Smooth muscle cell (in vitro differentiated cells): Measurements from ENCODE around the gene RUSC1. TPM values are rescaled to one million over a fixed set of nuclear protein-coding genes. Genes with fewer than 3 reads are reported as not detected.

Experiments
- DNase-seq: peaks from one replicate; lab custom pipeline; 2025; ENCODE audit not compliant: unreplicated experiment; lab: John Stamatoyannopoulos, UW
- H2AFZ ChIP-seq: fragments of 200-600 bp; sonication (generic); 2 replicates; pipeline ENCODE4 v1.6.0; 2016; ENCODE audit warnings: antibody characterized with exemption, low read depth, mild to moderate bottlenecking
- H3F3A ChIP-seq: fragments of 200-600 bp; sonication (generic); 2 replicates; pipeline ENCODE4 v1.6.0; 2017; ENCODE audit warnings: antibody characterized with exemption, low read depth
- H3K27ac ChIP-seq: fragments of 200-600 bp; sonication (generic); 2 replicates; pipeline ENCODE4 v1.5.1; 2016; ENCODE audit warnings: low read depth, mild to moderate bottlenecking
- H3K27me3 ChIP-seq: fragments of 200-600 bp; sonication (generic); 2 replicates; pipeline ENCODE4 v1.6.1; 2016; ENCODE audit warnings: low read depth, mild to moderate bottlenecking
- H3K36me3 ChIP-seq: fragments of 200-600 bp; sonication (generic); 2 replicates; pipeline ENCODE4 v1.5.1; 2016; ENCODE audit warnings: low read depth
- H3K4me1 ChIP-seq: fragments of 200-600 bp; sonication (generic); 2 replicates; pipeline ENCODE4 v1.5.1; 2016; ENCODE audit warnings: low read depth
- H3K4me2 ChIP-seq: fragments of 200-600 bp; sonication (generic); 2 replicates; pipeline ENCODE4 v1.6.0; 2016; ENCODE audit warnings: mild to moderate bottlenecking
- H3K4me3 ChIP-seq: fragments of 200-600 bp; sonication (generic); 2 replicates; pipeline ENCODE4 v1.5.1; 2016; ENCODE audit warnings: mild to moderate bottlenecking
- H3K79me2 ChIP-seq: fragments of 200-600 bp; sonication (generic); 2 replicates; pipeline ENCODE4 v1.6.0; 2016; ENCODE audit warnings: low read depth, mild to moderate bottlenecking
- H3K9ac ChIP-seq: fragments of 200-600 bp; sonication (generic); 2 replicates; pipeline ENCODE4 v1.6.0; 2016; ENCODE audit warnings: low read depth
- H3K9me3 ChIP-seq: fragments of 200-600 bp; sonication (generic); replicated peaks from 2 replicates; pipeline ENCODE4 v1.5.1; 2016; ENCODE audit warnings: low read depth
- H4K20me1 ChIP-seq: fragments of 200-600 bp; sonication (generic); 2 replicates; pipeline ENCODE4 v1.6.0; 2016; ENCODE audit warnings: low read depth
- CTCF ChIP-seq: fragments of 200-600 bp; sonication (generic); IDR thresholded peaks from 2 replicates; pipeline ENCODE4 v1.5.1; 2017; ENCODE audit warnings: borderline replicate concordance, mild to moderate bottlenecking, antibody characterized with exemption; ENCODE audit not compliant: insufficient read depth, poor library complexity, severe bottlenecking
- WGBS: methylation state at CpG from one replicate; pipeline ENCODE4 v1.1.7; 2016; ENCODE audit warnings: low lambda C conversion rate; 5-methylcytosine and 5-hydroxymethylcytosine counted together
- polyA plus RNA-seq: library from polyadenylated mRNA; unstranded; fragments of >200 nt; fragmentation: Nextera tagmentation; extraction: Ambion mirVana; gene quantifications from 2 replicates; pipeline ENCODE4 v1.2.1, GENCODE V29; 2016
- total RNA-seq: library from RNA; depleted of rRNA; stranded (reverse); fragments of >200 nt; gene quantifications from 2 replicates; pipeline ENCODE4 v1.2.3, GENCODE V29; 2014

Gene RUSC1
- total and polyA plus RNA-seq, 2 experiments from 2014 or later: 28.7 to 33.2 TPM

GRCh38 chr1:155322571-155322952 is 1.9 kb downstream of the RUSC1 start:
- Histone ChIP-seq H3K36me3 (no peaks in the 10 kb centered on the region), H3K4me2 (peak overlapping the region; percentile 88), H3K27ac (peak overlapping the region; percentile 50), H3K4me1 (peaks cover 18% of the 10 kb centered on the region), H3F3A (peaks cover 12% of the 10 kb centered on the region), H3K27me3 (no peaks in the 10 kb centered on the region), H3K4me3 (peak overlapping the region; percentile 75), H3K9me3 (no peaks in the 10 kb centered on the region), H3K79me2 (no peaks in the 10 kb centered on the region), H3K9ac (peak overlapping the region; percentile 37), H2AFZ (no peak overlapping the region), H4K20me1 (peaks cover 18% of the 10 kb centered on the region)
- 6% methylated on average over 26 of the region's 28 CpGs for WGBS
- peak; percentile 61 for DNase-seq
- TF ChIP-seq CTCF: no peak

- Histone ChIP-seq H3K36me3 (no peaks in the 10 kb centered on the region), H2AFZ (no peak overlapping the region), H3K27ac (peak overlapping the region; percentile 66), H3K9ac (peak overlapping the region; percentile 65), H3F3A (peaks cover 8% of the 10 kb centered on the region), H3K79me2 (no peaks in the 10 kb centered on the region), H3K4me1 (peaks cover 18% of the 10 kb centered on the region), H3K27me3 (no peaks in the 10 kb centered on the region), H3K9me3 (no peaks in the 10 kb centered on the region), H4K20me1 (peaks cover 18% of the 10 kb centered on the region), H3K4me2 (peak overlapping the region; percentile 88), H3K4me3 (peak overlapping the region; percentile 75)
- peak; percentile 89 for DNase-seq
- WGBS: under 1% methylated on average over 35 of the region's 58 CpGs
- TF ChIP-seq CTCF: peak; percentile 99
Measured at GRCh38 chr1:155322953-155323728, 2.4 kb downstream of the RUSC1 start.

- Histone ChIP-seq H3K27me3 (no peaks in the 10 kb centered on the region), H3K4me1 (peaks cover 18% of the 10 kb centered on the region), H3K27ac (peak overlapping the region; percentile 66), H3K36me3 (no peaks in the 10 kb centered on the region), H3K79me2 (no peaks in the 10 kb centered on the region), H3K9me3 (no peaks in the 10 kb centered on the region), H4K20me1 (peaks cover 18% of the 10 kb centered on the region), H3F3A (peaks cover 2% of the 10 kb centered on the region), H2AFZ (no peak overlapping the region), H3K4me3 (peak overlapping the region; percentile 75), H3K9ac (peak overlapping the region; percentile 65), H3K4me2 (peak overlapping the region; percentile 88)
- peak; percentile 90 for DNase-seq
- under 1% methylated on average over 19 of the region's 29 CpGs for WGBS
- TF ChIP-seq CTCF: no peak
Measured at GRCh38 chr1:155323729-155324036, 3.0 kb downstream of the RUSC1 start.
